ENCODE measurements around the gene LGALS3. TPM values are rescaled to one million over a fixed set of nuclear protein-coding genes. Genes with fewer than 3 reads are reported as not detected.
"Not testable (repeated sequence)": the region's sequence is repeated elsewhere in the genome, so short reads cannot be mapped to it uniquely, and the experiment has no call there.

The LGALS3 gene
- total RNA-seq (461 and 534 TPM in 2 replicates), polyA plus RNA-seq (690 and 766 TPM in 2 replicates)

GRCh38 chr14:55129086-55129427 is at the start of gene LGALS3:
TSS of gene LGALS3 (plus strand) at chr14:55129252. CDS start at chr14:55137374, 8,122 bp downstream.
- no peaks in the 10 kb centered on the region for H3K36me3 ChIP-seq (replicated peaks; ENCODE audit: insufficient read depth, low read depth)
- peak within 1 kb of the TSS; percentile 65 for H2AFZ ChIP-seq
- H3K4me1 ChIP-seq (ENCODE audit: insufficient read depth) = peaks cover 23% of the 10 kb centered on the region
- peak within 1 kb of the TSS; percentile 93 for H3K27ac ChIP-seq
- H4K20me1 ChIP-seq (ENCODE audit: insufficient read depth, poor library complexity, severe bottlenecking) = peaks cover 36% of the 10 kb centered on the region
- H3K27me3 ChIP-seq = no peaks in the 10 kb centered on the region
- H3K4me3 ChIP-seq = peak within 1 kb of the TSS; percentile 61
- TF ChIP-seq EZH2phosphoT487 (IDR thresholded peaks at IDR 0.05; ENCODE audit: low read depth, severe bottlenecking, unreplicated experiment) (no peak), EZH2 (IDR thresholded peaks at IDR 0.05; ENCODE audit: borderline replicate concordance) (no peak), CTCF (IDR thresholded peaks at IDR 0.05; ENCODE audit: poor library complexity) (no peak)
- WGBS (ENCODE audit: low lambda C conversion rate, missing lambda C conversion rate) = 0% methylated on average over 30 of the region's 50 CpGs
- peak; percentile 91 for DNase-seq (ENCODE audit: low spot score)
- H3K9me2 ChIP-seq (replicated peaks; ENCODE audit: insufficient read depth) = no peaks in the 10 kb centered on the region
- H3K79me2 ChIP-seq = peaks cover 46% of the 10 kb centered on the region
- peak within 1 kb of the TSS; percentile 83 for H3K4me2 ChIP-seq
- H3K9me3 ChIP-seq (ENCODE audit: low read depth) = no peaks in the 10 kb centered on the region

DNA sequence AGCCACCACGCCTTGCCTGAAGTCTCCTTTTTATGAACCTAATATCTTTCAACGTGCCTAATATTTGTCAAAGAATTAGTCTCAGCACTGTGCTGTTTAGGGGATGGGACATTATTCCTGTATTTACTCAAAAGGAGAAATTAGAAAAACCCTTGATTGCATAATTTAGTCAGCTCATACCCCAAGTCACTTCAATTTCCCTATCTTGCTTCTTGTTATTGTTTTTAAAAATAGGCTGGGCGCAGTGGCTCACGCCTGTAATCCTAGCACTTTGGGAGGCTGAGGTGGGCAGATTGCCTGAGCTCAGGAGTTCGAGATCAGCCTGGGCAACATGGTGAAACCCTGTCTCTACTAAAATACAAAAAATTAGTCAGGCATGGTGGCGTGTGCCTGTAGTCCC is 49.1 kb upstream of the LGALS3 start:
- H3K9me2 ChIP-seq (replicated peaks; ENCODE audit: insufficient read depth); H4K20me1 ChIP-seq (ENCODE audit: insufficient read depth, poor library complexity, severe bottlenecking); H3K9me3 ChIP-seq (ENCODE audit: low read depth); H3K27ac ChIP-seq; H3K4me3 ChIP-seq; H3K27me3 ChIP-seq; H3K79me2 ChIP-seq; DNase-seq (ENCODE audit: low spot score); H3K4me1 ChIP-seq (ENCODE audit: insufficient read depth); H3K4me2 ChIP-seq; H2AFZ ChIP-seq; H3K36me3 ChIP-seq (replicated peaks; ENCODE audit: insufficient read depth, low read depth): not testable (repeated sequence)
- 90% methylated on average over 6 of the region's 6 CpGs for WGBS (ENCODE audit: low lambda C conversion rate, missing lambda C conversion rate)

DNA sequence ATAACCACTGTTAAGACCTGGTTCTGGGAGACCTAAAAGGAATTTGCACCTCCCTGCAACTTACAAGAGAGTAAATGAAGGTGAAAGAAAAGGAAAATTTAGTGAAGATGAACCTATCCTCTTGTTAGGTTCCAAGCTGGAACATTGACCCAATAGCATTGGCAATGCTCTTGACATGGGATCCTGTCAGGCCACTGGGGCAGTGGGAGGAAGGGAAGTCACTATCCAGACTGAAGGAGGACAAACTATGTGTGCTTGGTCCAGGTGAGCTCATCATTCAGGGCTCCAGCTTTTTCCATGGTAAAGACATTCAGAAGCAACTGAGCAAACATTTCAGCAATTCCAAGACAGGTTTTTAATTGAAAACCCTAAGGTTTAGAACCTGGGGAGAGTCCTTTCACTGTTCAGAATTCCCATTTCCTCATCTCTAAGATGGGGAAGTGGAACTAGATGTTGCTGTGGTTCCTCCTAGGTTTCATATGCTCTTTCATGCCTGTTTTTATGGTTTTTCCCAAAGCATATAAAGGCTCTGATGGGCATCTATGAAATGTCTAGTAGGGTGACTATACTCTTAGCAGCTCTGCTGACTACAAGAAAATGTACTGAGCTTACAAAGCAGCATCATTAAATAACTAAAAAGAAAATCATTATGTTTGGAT is 44.5 kb upstream of the LGALS3 start:
- no peaks in the 10 kb centered on the region for H3K4me1 ChIP-seq (ENCODE audit: insufficient read depth)
- H4K20me1 ChIP-seq (ENCODE audit: insufficient read depth, poor library complexity, severe bottlenecking) = no peaks in the 10 kb centered on the region
- H3K4me3 ChIP-seq = no peak overlapping the region
- TF ChIP-seq EZH2phosphoT487 (IDR thresholded peaks at IDR 0.05; ENCODE audit: low read depth, severe bottlenecking, unreplicated experiment) (no peak), EZH2 (IDR thresholded peaks at IDR 0.05; ENCODE audit: borderline replicate concordance) (no peak), CTCF (IDR thresholded peaks at IDR 0.05; ENCODE audit: poor library complexity) (no peak)
- no peaks in the 10 kb centered on the region for H3K36me3 ChIP-seq (replicated peaks; ENCODE audit: insufficient read depth, low read depth)
- DNase-seq (ENCODE audit: low spot score) = no peak
- H3K27me3 ChIP-seq = no peaks in the 10 kb centered on the region
- H3K79me2 ChIP-seq = no peaks in the 10 kb centered on the region
- no peaks in the 10 kb centered on the region for H3K9me3 ChIP-seq (ENCODE audit: low read depth)
- H3K27ac ChIP-seq = no peak overlapping the region
- H3K9me2 ChIP-seq (replicated peaks; ENCODE audit: insufficient read depth) = no peaks in the 10 kb centered on the region
- no peak overlapping the region for H2AFZ ChIP-seq
- H3K4me2 ChIP-seq = no peak overlapping the region

- no peak overlapping the region for H3K4me3 ChIP-seq
- no peaks in the 10 kb centered on the region for H3K4me1 ChIP-seq (ENCODE audit: insufficient read depth)
- H3K27me3 ChIP-seq = no peaks in the 10 kb centered on the region
- no peak for DNase-seq (ENCODE audit: low spot score)
- H4K20me1 ChIP-seq (ENCODE audit: insufficient read depth, poor library complexity, severe bottlenecking) = no peaks in the 10 kb centered on the region
- no peaks in the 10 kb centered on the region for H3K36me3 ChIP-seq (replicated peaks; ENCODE audit: insufficient read depth, low read depth)
- no peaks in the 10 kb centered on the region for H3K9me3 ChIP-seq (ENCODE audit: low read depth)
- H3K79me2 ChIP-seq = no peaks in the 10 kb centered on the region
- TF ChIP-seq CTCF (IDR thresholded peaks at IDR 0.05; ENCODE audit: poor library complexity) (no peak), EZH2 (IDR thresholded peaks at IDR 0.05; ENCODE audit: borderline replicate concordance) (no peak), EZH2phosphoT487 (IDR thresholded peaks at IDR 0.05; ENCODE audit: low read depth, severe bottlenecking, unreplicated experiment) (no peak)
- peak overlapping the region; percentile 5 for H3K4me2 ChIP-seq
- no peak overlapping the region for H2AFZ ChIP-seq
- no peaks in the 10 kb centered on the region for H3K9me2 ChIP-seq (replicated peaks; ENCODE audit: insufficient read depth)
- 36% methylated on average over 4 of the region's 4 CpGs for WGBS (ENCODE audit: low lambda C conversion rate, missing lambda C conversion rate)
- peak overlapping the region; percentile 8 for H3K27ac ChIP-seq
Observed at GRCh38 chr14:55085060-55085660, 43.9 kb upstream of the LGALS3 start.
